MCF 10A (cell line): ENCODE measurements around the gene NBEAL2. TPM values are rescaled to one million over a fixed set of nuclear protein-coding genes. Genes with fewer than 3 reads are reported as not detected.

ENCODE experiments used
- BruUV-seq: library from RNA; stranded (reverse); fragments of 400-500 nt; replicated peaks from 2 replicates; lab custom pipeline; 2021; lab: Mats Ljungman, UMichigan
- CTCF ChIA-PET: fragments of 300-600 bp; sonication (Branson Sonifier 250); formaldehyde crosslinking; extraction: SDS; loops from one replicate; lab custom pipeline; 2021; ENCODE audit warnings: antibody characterized with exemption, inconsistent platforms; lab: Yijun Ruan, JAX
- POLR2A ChIA-PET: fragments of 300-600, 350-650 bp; sonication (Branson Sonifier 250); formaldehyde crosslinking; extraction: SDS; loops from one replicate; lab custom pipeline; 2020; ENCODE audit warnings: antibody characterized with exemption, inconsistent platforms; lab: Yijun Ruan, JAX
- DNase-seq: peaks from one replicate; pipeline ENCODE4 v3.0.0-alpha.2; 2018; ENCODE audit not compliant: unreplicated experiment
- H3K27ac Mint-ChIP-seq: one replicate; pipeline ENCODE4 v1.8.0; 2022; ENCODE audit warnings: mild to moderate bottlenecking, low read depth, mixed read lengths; ENCODE audit not compliant: unreplicated experiment
- H3K27me3 Mint-ChIP-seq: one replicate; pipeline ENCODE4 v1.8.0; 2022; ENCODE audit warnings: mixed read lengths; ENCODE audit not compliant: insufficient read depth, unreplicated experiment
- H3K36me3 Mint-ChIP-seq: one replicate; pipeline ENCODE4 v1.8.0; 2022; ENCODE audit warnings: mild to moderate bottlenecking, moderate library complexity, mixed read lengths; ENCODE audit not compliant: insufficient read depth, unreplicated experiment
- H3K4me1 Mint-ChIP-seq: one replicate; pipeline ENCODE4 v1.8.0; 2022; ENCODE audit warnings: mixed read lengths; ENCODE audit not compliant: insufficient read depth, unreplicated experiment
- H3K4me3 Mint-ChIP-seq: one replicate; pipeline ENCODE4 v1.8.0; 2022; ENCODE audit warnings: mild to moderate bottlenecking, moderate library complexity, mixed read lengths; ENCODE audit not compliant: unreplicated experiment
- H3K9me3 Mint-ChIP-seq: one replicate; pipeline ENCODE4 v1.8.0; 2022; ENCODE audit warnings: mixed read lengths; ENCODE audit not compliant: unreplicated experiment
- CTCF ChIP-seq: fragments of 200-600 bp; IDR thresholded peaks from one replicate; pipeline ENCODE4 v1.8.0; 2022; ENCODE audit warnings: antibody characterized with exemption, mild to moderate bottlenecking; ENCODE audit not compliant: unreplicated experiment
- intact Hi-C: fragments of 100-400 bp; cut with micrococcal nuclease; formaldehyde crosslinking; loops from 2 replicates; pipeline ENCODE4 v1.14.1; 2022
- total RNA-seq: library from RNA; stranded (reverse); gene quantifications from 2 replicates; pipeline ENCODE4 v1.2.3, GENCODE V29; 2022

The NBEAL2 gene
- total RNA-seq, 1 experiment from 2014 or later, result 14.2 TPM

- H3K4me1 Mint-ChIP-seq, result peaks cover 5% of the 10 kb centered on the region
- H3K36me3 Mint-ChIP-seq, result peaks cover 18% of the 10 kb centered on the region
- no peak for TF ChIP-seq CTCF
- H3K27me3 Mint-ChIP-seq, result no peaks in the 10 kb centered on the region
- ChIA-PET POLR2A (no interaction called here), CTCF (no interaction called here)
- H3K27ac Mint-ChIP-seq, result no peak overlapping the region
- no peak overlapping the region for H3K4me3 Mint-ChIP-seq
- DNase-seq, result no peak
- H3K9me3 Mint-ChIP-seq, result no peaks in the 10 kb centered on the region
- no TSS peak for BruUV-seq
- intact Hi-C loops, result no loop called here
These were observed 21.7 kb downstream of the NBEAL2 start for GRCh38 chr3:47000922-47001730.

- intact Hi-C loops, result no loop called here
- ChIA-PET CTCF (no interaction called here), POLR2A (no interaction called here)
- Mint-ChIP-seq H3K4me1 (peaks cover 5% of the 10 kb centered on the region), H3K36me3 (peaks cover 19% of the 10 kb centered on the region), H3K4me3 (no peak overlapping the region), H3K27me3 (no peaks in the 10 kb centered on the region), H3K9me3 (no peaks in the 10 kb centered on the region), H3K27ac (no peak overlapping the region)
- no peak for TF ChIP-seq CTCF
- no peak for DNase-seq
- no TSS peak for BruUV-seq
These were observed 22.3 kb downstream of the NBEAL2 start for GRCh38 chr3:47001731-47002170.

GRCh38 chr3:47002171-47003055 is 22.9 kb downstream of the NBEAL2 start:
- Mint-ChIP-seq H3K9me3 (no peaks in the 10 kb centered on the region), H3K27ac (no peak overlapping the region), H3K4me1 (peaks cover 5% of the 10 kb centered on the region), H3K27me3 (no peaks in the 10 kb centered on the region), H3K4me3 (no peak overlapping the region), H3K36me3 (peaks cover 13% of the 10 kb centered on the region)
- DNase-seq, result no peak
- intact Hi-C loops, result no loop called here
- CTCF ChIA-PET, result no interaction called here
- no TSS peak for BruUV-seq
- POLR2A ChIA-PET, result no interaction called here
- no peak for TF ChIP-seq CTCF

GRCh38 chr3:47003056-47003410 is 23.6 kb downstream of the NBEAL2 start:
- Mint-ChIP-seq H3K27ac (no peak overlapping the region), H3K27me3 (no peaks in the 10 kb centered on the region), H3K36me3 (peaks cover 13% of the 10 kb centered on the region), H3K4me1 (peaks cover 5% of the 10 kb centered on the region), H3K9me3 (no peaks in the 10 kb centered on the region), H3K4me3 (no peak overlapping the region)
- POLR2A ChIA-PET, result interaction anchor here (0.6 kb wide), 1 partner anchor 18 kb away, joined by 3 read pairs; no protein-coding TSS in a partner anchor
- intact Hi-C loops, result no loop called here
- DNase-seq, result no peak
- no peak for TF ChIP-seq CTCF
- no TSS peak for BruUV-seq
- CTCF ChIA-PET, result no interaction called here
